Uterus (tissue), 2 donors: ENCODE results near the gene WDR87.

ENCODE experiments used
- CTCF ChIP-seq, 4 experiments: fragments of 200-600 bp in 2 of 4; fragments of 450-650 bp in 2 of 4; sonication (generic) in 2 of 4; IDR thresholded peaks; one replicate each; pipeline ENCODE4 v1.5.1; 2016 to 2019; ENCODE audit warnings: antibody characterized with exemption in 4 of 4, mild to moderate bottlenecking in 2 of 4, moderate library complexity in 1 of 4
- POLR2A ChIP-seq, 2 donors: fragments of 450-650 bp; IDR thresholded peaks; one replicate each; pipeline ENCODE4 v1.6.1; 2016; ENCODE audit warnings: antibody characterized with exemption in 2 of 2, mild to moderate bottlenecking in 1 of 2, moderate library complexity in 1 of 2

GRCh38 chr19:37930416-37930815, 24.0 kb upstream of the WDR87 start:
- TF ChIP-seq CTCF (IDR thresholded peaks at IDR 0.05) (no peak), POLR2A (IDR thresholded peaks at IDR 0.05) (no peak)
